Measurements from ENCODE around the gene CD63.

CD63 gene

DNA sequence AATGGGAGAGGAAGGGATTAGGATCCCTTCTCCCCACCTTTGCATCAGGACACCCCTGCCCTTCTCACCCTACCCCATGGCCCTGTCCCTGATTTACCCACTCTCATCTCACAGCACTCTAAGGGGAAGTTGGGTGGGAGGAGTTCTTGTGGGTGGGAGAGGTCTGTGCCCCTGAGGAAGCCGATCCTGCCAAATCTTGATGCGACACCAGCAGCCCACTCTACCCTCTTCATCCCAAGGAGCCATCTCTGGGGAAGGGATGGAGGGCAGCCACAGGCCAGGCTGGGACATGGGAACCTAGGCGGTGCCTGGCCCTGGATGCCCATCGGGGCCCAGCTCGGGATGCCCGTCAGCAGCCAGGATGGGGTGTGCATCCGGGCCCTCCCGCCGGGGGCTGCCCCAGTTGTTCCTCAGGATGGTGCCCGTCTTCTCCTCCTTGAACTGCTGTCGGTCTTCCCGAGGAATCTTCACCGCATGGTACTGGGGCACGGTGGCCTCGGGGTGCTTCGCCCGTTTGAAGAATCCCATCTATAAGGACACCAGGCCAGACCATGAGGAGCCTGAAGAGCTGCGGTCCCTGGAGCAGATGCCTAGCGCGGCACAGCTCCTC, 43.9 kb downstream of the CD63 start:
- no peak for DNase-seq

DNA sequence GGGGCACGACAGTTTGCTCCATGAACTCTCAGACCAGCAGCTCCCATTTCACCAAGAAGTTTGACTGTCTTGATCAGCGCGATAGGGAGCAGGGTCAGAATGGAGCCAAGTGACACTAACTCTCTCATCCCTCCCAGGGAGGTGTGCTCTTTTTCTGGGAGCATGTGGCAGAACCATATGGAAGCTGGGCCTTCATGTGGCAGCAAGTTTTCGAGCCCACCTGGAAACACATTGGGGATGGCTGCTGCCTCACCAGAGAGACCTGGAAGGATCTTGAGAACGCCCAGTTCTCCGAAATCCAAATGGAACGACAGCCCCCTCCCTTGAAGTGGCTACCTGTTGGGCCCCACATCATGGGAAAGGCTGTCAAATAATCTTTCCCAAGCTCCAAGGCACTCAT, 45.1 kb downstream of the CD63 start:
- no peak for DNase-seq

GRCh38 chr12:55682087-55682796, 46.6 kb downstream of the CD63 start:
- no peak for DNase-seq

DNA sequence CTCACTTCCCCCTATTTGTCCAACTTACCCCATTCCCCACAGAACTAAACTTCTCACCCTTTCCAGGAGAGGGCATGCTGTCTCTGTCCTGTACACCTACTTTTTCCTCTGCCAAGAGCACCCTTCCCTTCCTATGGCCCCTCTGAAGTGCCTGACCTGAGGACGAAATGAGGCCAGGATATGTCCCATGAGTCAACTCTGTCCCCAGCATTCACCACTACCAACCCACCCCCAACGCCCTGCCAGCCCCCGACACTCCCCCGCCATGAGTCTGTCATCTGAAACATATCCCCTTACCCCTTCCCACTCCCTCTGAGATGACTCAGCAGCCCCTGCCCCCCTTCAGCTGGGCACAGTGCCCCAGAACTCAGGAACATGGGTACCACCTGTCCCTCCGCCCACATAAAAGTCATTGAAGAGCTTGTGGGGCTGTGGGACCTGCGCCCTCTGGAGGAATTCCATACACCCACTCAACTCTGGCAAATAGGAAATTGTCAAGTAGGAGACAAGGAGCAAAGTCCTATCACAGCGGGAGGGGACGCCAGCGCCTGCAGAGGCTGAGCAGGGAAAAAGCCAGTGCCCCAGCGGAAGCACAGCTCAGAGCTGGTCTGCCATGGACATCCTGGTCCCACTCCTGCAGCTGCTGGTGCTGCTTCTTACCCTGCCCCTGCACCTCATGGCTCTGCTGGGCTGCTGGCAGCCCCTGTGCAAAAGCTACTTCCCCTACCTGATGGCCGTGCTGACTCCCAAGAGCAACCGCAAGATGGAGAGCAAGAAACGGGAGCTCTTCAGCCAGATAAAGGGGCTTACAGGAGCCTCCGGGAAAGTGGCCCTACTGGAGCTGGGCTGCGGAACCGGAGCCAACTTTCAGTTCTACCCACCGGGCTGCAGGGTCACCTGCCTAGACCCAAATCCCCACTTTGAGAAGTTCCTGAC, 47.4 kb downstream of the CD63 start:
- DNase-seq, result no peak

DNA sequence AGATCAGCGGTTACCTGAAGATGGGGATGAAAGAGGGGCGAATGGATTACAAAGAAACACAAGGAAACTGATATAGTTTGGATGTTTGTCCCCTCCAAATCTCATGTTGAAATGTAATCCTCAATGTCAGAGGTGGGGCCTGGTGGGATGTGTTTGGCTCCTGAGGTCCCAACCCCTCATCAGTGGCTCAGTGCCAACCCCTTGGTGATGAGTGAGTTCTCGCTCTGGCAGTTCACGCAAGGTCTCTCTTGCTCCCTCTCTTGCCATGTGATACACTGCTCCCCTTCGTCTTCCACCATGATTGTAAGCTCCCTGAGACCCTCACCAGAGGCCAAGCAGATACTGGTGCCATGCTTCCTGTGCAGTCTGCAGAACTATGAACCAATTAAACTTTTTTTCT, 49.1 kb downstream of the CD63 start:
- DNase-seq, result no peak

DNA sequence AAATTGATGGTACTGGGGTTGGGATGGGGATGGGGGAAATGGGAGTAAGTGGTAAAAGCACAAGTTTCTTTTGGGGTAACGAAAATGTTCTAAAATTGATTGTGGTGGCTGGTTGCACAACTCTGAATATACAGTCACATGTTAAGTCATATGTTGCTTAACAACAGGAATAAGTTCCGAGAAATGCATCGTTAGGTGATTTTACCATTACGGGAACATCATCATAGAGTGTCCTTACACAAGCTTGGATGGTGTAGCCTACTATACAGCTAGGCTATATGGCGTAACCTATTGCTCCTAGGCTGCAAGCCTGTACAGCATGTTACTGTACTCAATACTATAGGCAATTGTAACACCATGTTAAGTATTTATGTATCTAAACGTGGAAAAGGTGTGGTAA, 52.1 kb downstream of the CD63 start:
- DNase-seq, result no peak

- DNase-seq, result no peak
Observed at GRCh38 chr12:55675666-55676065, 53.1 kb downstream of the CD63 start.
